Measurements from ENCODE around the gene TTC9.

- no peak for TF ChIP-seq CTCF (conservative IDR thresholded peaks at IDR 0.05; ENCODE audit: low read depth, low read length)
- TF ChIP-seq EZH2 (IDR thresholded peaks at IDR 0.05; ENCODE audit: borderline replicate concordance, low read depth, low read length, poor library complexity, severe bottlenecking), result no peak
Measured at GRCh38 chr14:70652871-70653270, 11.2 kb downstream of the TTC9 start.

Measured in A673 (cell line).